K562 (cell line): ENCODE results near the gene SLX4IP. TPM values are rescaled to one million over a fixed set of nuclear protein-coding genes. Genes with fewer than 3 reads are reported as not detected.

ENCODE experiments used
- ATAC-seq: fragments of 200-7000 bp; cut with Tn5 transposase; 3 replicates; pipeline ENCODE4 v1.9.1; 2020; ENCODE audit warnings: moderate library complexity
- BruUV-seq: library from RNA; stranded (reverse); fragments of 400-500 nt; replicated peaks from 2 replicates; lab custom pipeline; 2021; lab: Mats Ljungman, UMichigan
- CTCF ChIA-PET: fragments of 300-600 bp; formaldehyde crosslinking; extraction: SDS; loops from one replicate; lab custom pipeline; 2021; ENCODE audit warnings: low intra/inter-chr PET ratio; lab: Yijun Ruan, JAX
- POLR2A ChIA-PET: fragments of 300-600, 350-650 bp; sonication (Branson Sonifier 250); formaldehyde crosslinking; extraction: SDS; loops from one replicate; lab custom pipeline; 2021; ENCODE audit warnings: antibody characterized with exemption, inconsistent platforms; lab: Yijun Ruan, JAX
- DNase-seq, 4 experiments: peaks; one replicate each; pipeline versions ENCODE4 v3.0.0 to v3.0.0-alpha.2; 2011 to 2018; ENCODE audit warnings: low spot score in 3 of 4, mixed read lengths in 3 of 4; ENCODE audit errors: extremely low read depth in 1 of 4
- FAIRE-seq: peaks from 2 replicates; lab custom pipeline; 2011; peaks lifted over from hg19 to GRCh38; lab: Jason Lieb, UNC
- H2AFZ ChIP-seq: 2 replicates; pipeline ENCODE4 v1.6.0; 2011; ENCODE audit warnings: low read depth, low read length, control low read depth, inconsistent platforms
- H3K27ac ChIP-seq: fragments of 200-600 bp; 3 replicates; pipeline ENCODE4 v1.8.0; 2011; ENCODE audit warnings: low read depth, mild to moderate bottlenecking, control low read depth, inconsistent platforms, low read length, moderate library complexity, mixed read lengths; ENCODE audit errors: extremely low read depth
- H3K27me3 ChIP-seq, 2 experiments: fragments of 300-600 bp in 1 of 2; 2 replicates in 1 of 2; 3 replicates in 1 of 2; pipeline versions ENCODE4 v1.6.0 to v1.8.0; 2011; ENCODE audit warnings: inconsistent platforms in 2 of 2, low read length in 2 of 2, mild to moderate bottlenecking in 1 of 2, mixed read lengths in 1 of 2, moderate library complexity in 1 of 2; ENCODE audit not compliant: control insufficient read depth in 2 of 2, insufficient read depth in 2 of 2
- H3K36me3 ChIP-seq: fragments of 300-600 bp; 3 replicates; pipeline ENCODE4 v1.8.0; 2011; ENCODE audit warnings: mild to moderate bottlenecking, low read length, inconsistent platforms; ENCODE audit not compliant: control insufficient read depth, insufficient read depth
- H3K4me1 ChIP-seq, 2 experiments: fragments of 200-600 bp in 1 of 2; replicated peaks in 1 of 2; 2 replicates in 1 of 2; 3 replicates in 1 of 2; pipeline versions ENCODE4 v1.5.1 to v1.8.0; 2011; ENCODE audit warnings: inconsistent platforms in 2 of 2, low read length in 2 of 2, mild to moderate bottlenecking in 1 of 2, mixed read lengths in 1 of 2, moderate library complexity in 1 of 2; ENCODE audit not compliant: control insufficient read depth in 2 of 2, insufficient read depth in 2 of 2
- H3K4me2 ChIP-seq: 2 replicates; pipeline ENCODE4 v1.6.1; 2011; ENCODE audit warnings: low read length, control low read depth, inconsistent platforms, mixed read lengths; ENCODE audit not compliant: insufficient read depth
- H3K4me3 ChIP-seq: fragments of 200-600 bp; sonication (generic), shearing (Covaris generic); 2 replicates; pipeline ENCODE4 v1.5.1; 2016; ENCODE audit warnings: control low read depth, inconsistent platforms
- H3K79me2 ChIP-seq: fragments of 200-600 bp; 3 replicates; pipeline ENCODE4 v1.8.0; 2011; ENCODE audit warnings: low read length, inconsistent platforms; ENCODE audit not compliant: control insufficient read depth, insufficient read depth
- H3K9ac ChIP-seq, 2 experiments: 2 replicates each; pipeline versions ENCODE4 v1.6.0 to v1.6.1; 2011; ENCODE audit warnings: low read depth in 2 of 2, low read length in 2 of 2, control low read depth in 1 of 2, inconsistent platforms in 1 of 2, mild to moderate bottlenecking in 1 of 2, mixed read lengths in 1 of 2; ENCODE audit not compliant: insufficient read depth in 1 of 2
- H3K9me1 ChIP-seq: one replicate; pipeline ENCODE4 v1.6.0; 2011; ENCODE audit warnings: inconsistent platforms, mild to moderate bottlenecking, low read length, moderate library complexity; ENCODE audit not compliant: control insufficient read depth, insufficient read depth
- H3K9me3 ChIP-seq: replicated peaks from 2 replicates; pipeline ENCODE4 v1.5.1; 2011; ENCODE audit warnings: low read depth, low read length, inconsistent platforms; ENCODE audit not compliant: control insufficient read depth, insufficient read depth
- H4K20me1 ChIP-seq: replicated peaks from 2 replicates; pipeline ENCODE4 v1.6.1; 2011; ENCODE audit warnings: low read length, inconsistent platforms, mixed read lengths; ENCODE audit not compliant: control insufficient read depth, insufficient read depth
- CHD4 ChIP-seq: fragments of 200-600 bp; sonication (generic); IDR thresholded peaks from 3 replicates; pipeline ENCODE4 v1.6.1; 2012; ENCODE audit warnings: low read depth, mild to moderate bottlenecking, mixed read lengths, low read length, inconsistent platforms; ENCODE audit not compliant: insufficient read depth, insufficient replicate concordance, poor library complexity, severe bottlenecking
- FOXA1 ChIP-seq: fragments of 450-650 bp; IDR thresholded peaks from 2 replicates; pipeline ENCODE4 v1.6.1; 2016; ENCODE audit warnings: mild to moderate bottlenecking, borderline replicate concordance
- HSF4 ChIP-seq: fragments of 250-450 bp; sonication (Bioruptor Pico); IDR thresholded peaks from 2 replicates; pipeline ENCODE4 v2.1.2; 2022; ENCODE audit warnings: mild to moderate bottlenecking, moderate library complexity, borderline replicate concordance
- MED1 ChIP-seq: sonication (generic); formaldehyde crosslinking; IDR thresholded peaks from 2 replicates; pipeline ENCODE4 v1.8.1; 2023; ENCODE audit warnings: missing genetic modification reagents, borderline replicate concordance
- NONO ChIP-seq, 2 experiments: fragments of 200-400 bp in 1 of 2; fragments of 450-650 bp in 1 of 2; formaldehyde crosslinking in 1 of 2; IDR thresholded peaks; 2 replicates each; pipeline ENCODE4 v1.6.1; 2017; ENCODE audit warnings: low read depth in 2 of 2, mild to moderate bottlenecking in 2 of 2, moderate library complexity in 2 of 2, low read length in 1 of 2
- PHF20 ChIP-seq: fragments of 450-650 bp; IDR thresholded peaks from 2 replicates; pipeline ENCODE4 v1.6.1; 2018; ENCODE audit not compliant: partially characterized antibody
- SOX6 ChIP-seq: fragments of 450-650 bp; IDR thresholded peaks from 2 replicates; pipeline ENCODE4 v1.6.1; 2014; ENCODE audit warnings: mild to moderate bottlenecking
- ZNF695 ChIP-seq: fragments of 450-650 bp; formaldehyde crosslinking; IDR thresholded peaks from 2 replicates; pipeline ENCODE4 v1.4.0; 2020; ENCODE audit warnings: mild to moderate bottlenecking, moderate library complexity
- WGBS: fragments of 100-300 bp; shearing (Covaris generic); methylation state at CpG from one replicate; pipeline ENCODE4 v1.1.6; 2016; ENCODE audit warnings: low coverage, mixed read lengths; ENCODE audit not compliant: insufficient coverage; ENCODE audit errors: missing lambda C conversion rate; 5-methylcytosine and 5-hydroxymethylcytosine counted together
- in situ Hi-C: fragments of 300-500 bp; cut with MboI; formaldehyde crosslinking; loops from 4 replicates; pipeline ENCODE4 v1.15.0; 2018; ENCODE audit warnings: inconsistent platforms, mixed read lengths
- intact Hi-C: fragments of 100-400 bp; cut with micrococcal nuclease; formaldehyde crosslinking; loops from 2 replicates; pipeline ENCODE4 v1.14.2; 2022
- polyA plus RNA-seq, 8 experiments: library from polyadenylated mRNA; depleted of rRNA in 4 of 8; stranded (reverse) in 5 of 8; unstranded in 3 of 8; fragments of >200 nt; fragmentation: Nextera tagmentation in 2 of 8; fragmentation: Illumina TruSeq in 1 of 8; extraction: Ambion mirVana in 2 of 8; extraction: Trizol in 1 of 8; gene quantifications; 2 replicates each; pipeline versions ENCODE4 v1.2.1 to v1.2.3, GENCODE V29; 2011 to 2014; ENCODE audit warnings: inconsistent platforms in 1 of 8, missing spikeins in 1 of 8
- total RNA-seq, 7 experiments: library from RNA; depleted of rRNA in 6 of 7; stranded (reverse); fragments of >200 nt in 6 of 7; fragmentation: Illumina TruSeq in 2 of 7; extraction: Trizol in 2 of 7; gene quantifications; 2 replicates each; pipeline versions ENCODE4 v1.2.1 to v1.2.3, GENCODE V29; 2011 to 2021; ENCODE audit warnings: low replicate concordance in 1 of 7
- TF ChIP-seq, protein P1 (sequence below): fragments of 150-350 bp; IDR thresholded peaks from 2 replicates; pipeline ENCODE4 v1.6.1; 2014; ENCODE audit warnings: low read depth, mild to moderate bottlenecking, low read length, borderline replicate concordance

The SLX4IP gene
- total and polyA plus RNA-seq, 9 of the 15 experiments (the other 6 are each of a cell fraction or from before 2014, with no cell fraction given): 1.5 to 5.9 (median 3.5) TPM

DNA sequence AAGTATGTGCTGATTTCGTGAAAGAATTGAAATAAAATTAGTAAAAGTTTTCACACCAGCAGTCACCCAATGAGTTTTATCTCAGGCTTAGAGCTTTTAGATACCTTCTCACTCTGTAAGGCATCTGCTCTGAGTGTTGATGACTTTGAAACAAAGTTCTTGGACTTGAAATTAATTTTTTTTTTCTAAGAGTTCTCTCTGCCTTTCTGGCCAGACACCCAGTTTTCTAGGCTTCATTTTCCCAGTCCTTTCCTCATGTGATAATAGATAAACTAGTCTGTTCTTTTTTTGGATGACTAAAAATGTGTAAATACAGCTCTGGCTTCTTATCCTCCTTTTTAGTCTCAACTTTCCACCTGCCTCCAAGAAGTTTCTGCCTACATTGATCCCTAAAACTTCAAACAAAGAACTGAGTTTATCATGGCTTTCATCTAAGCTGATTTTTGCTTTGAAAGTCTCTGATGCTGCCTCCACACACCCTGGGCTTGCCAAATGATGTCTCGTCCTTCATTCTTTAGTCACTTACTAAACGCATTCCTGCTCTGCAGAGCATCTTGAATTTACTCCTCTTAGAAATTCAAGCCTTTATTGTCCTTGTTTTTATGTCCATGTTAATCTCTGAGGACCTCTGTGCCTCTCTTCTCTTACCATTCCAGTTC, 32.7 kb downstream of the SLX4IP start:
- intact Hi-C loops: loop anchor here (2.0 to 5.0 kb wide), 3 partner anchors 69 to 851 kb away; no protein-coding TSS in a partner anchor
- no peaks in the 10 kb centered on the region for H4K20me1 ChIP-seq
- POLR2A ChIA-PET: no interaction called here
- no peak for DNase-seq
- no peak for FAIRE-seq
- no peak overlapping the region for H3K4me2 ChIP-seq
- no peak for TF ChIP-seq FOXA1
- TF ChIP-seq SOX6: no peak
- no peak for TF ChIP-seq CHD4
- TF ChIP-seq ZNF695 (CRISPR knock-in tag): no peak
- no peak for TF ChIP-seq MED1 (CRISPR knock-in tag)
- no peak for TF ChIP-seq NONO (IDR thresholded peaks at IDR 0.05; ENCODE audit: low read depth in 2 of 2, low read length in 1 of 2)
- no peak for TF ChIP-seq HSF4 (CRISPR knock-in tag)
- TF ChIP-seq, protein P1, sequence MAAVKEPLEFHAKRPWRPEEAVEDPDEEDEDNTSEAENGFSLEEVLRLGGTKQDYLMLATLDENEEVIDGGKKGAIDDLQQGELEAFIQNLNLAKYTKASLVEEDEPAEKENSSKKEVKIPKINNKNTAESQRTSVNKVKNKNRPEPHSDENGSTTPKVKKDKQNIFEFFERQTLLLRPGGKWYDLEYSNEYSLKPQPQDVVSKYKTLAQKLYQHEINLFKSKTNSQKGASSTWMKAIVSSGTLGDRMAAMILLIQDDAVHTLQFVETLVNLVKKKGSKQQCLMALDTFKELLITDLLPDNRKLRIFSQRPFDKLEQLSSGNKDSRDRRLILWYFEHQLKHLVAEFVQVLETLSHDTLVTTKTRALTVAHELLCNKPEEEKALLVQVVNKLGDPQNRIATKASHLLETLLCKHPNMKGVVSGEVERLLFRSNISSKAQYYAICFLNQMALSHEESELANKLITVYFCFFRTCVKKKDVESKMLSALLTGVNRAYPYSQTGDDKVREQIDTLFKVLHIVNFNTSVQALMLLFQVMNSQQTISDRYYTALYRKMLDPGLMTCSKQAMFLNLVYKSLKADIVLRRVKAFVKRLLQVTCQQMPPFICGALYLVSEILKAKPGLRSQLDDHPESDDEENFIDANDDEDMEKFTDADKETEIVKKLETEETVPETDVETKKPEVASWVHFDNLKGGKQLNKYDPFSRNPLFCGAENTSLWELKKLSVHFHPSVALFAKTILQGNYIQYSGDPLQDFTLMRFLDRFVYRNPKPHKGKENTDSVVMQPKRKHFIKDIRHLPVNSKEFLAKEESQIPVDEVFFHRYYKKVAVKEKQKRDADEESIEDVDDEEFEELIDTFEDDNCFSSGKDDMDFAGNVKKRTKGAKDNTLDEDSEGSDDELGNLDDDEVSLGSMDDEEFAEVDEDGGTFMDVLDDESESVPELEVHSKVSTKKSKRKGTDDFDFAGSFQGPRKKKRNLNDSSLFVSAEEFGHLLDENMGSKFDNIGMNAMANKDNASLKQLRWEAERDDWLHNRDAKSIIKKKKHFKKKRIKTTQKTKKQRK: no peak
- no peak for TF ChIP-seq PHF20
- TF ChIP-seq, all 486 proteins: peak for 0
- BruUV-seq: no TSS peak
- no peaks in the 10 kb centered on the region for H3K9me1 ChIP-seq
- ATAC-seq: no peak
- H3K79me2 ChIP-seq: no peaks in the 10 kb centered on the region
- no peaks in the 10 kb centered on the region; the same call in 1 of the 2 replicates for H3K9me3 ChIP-seq
- no peak overlapping the region for H2AFZ ChIP-seq
- no peak overlapping the region for H3K4me3 ChIP-seq
- H3K27me3 ChIP-seq: no peaks in the 10 kb centered on the region
- H3K27ac ChIP-seq: no peak overlapping the region
- CTCF ChIA-PET: no interaction called here
- H3K4me1 ChIP-seq: peaks cover 0 to 6% of the 10 kb centered on the region in 2 experiments; a peak in 2 of 5 replicates
- H3K9ac ChIP-seq: no peak overlapping the region
- H3K36me3 ChIP-seq: no peaks in the 10 kb centered on the region
- 33% methylated on average over 3 of the region's 3 CpGs for WGBS
- in situ Hi-C loops: no loop called here
